HTR-8/SVneo (cell line): ENCODE data around the gene ZFYVE21.

ENCODE experiments used
- DNase-seq: peaks from one replicate; pipeline ENCODE4 v3.0.0; 2011; ENCODE audit warnings: low spot score, mixed read lengths; ENCODE audit not compliant: insufficient read length
- FAIRE-seq: peaks from 2 replicates; lab custom pipeline; 2011; peaks lifted over from hg19 to GRCh38; lab: Jason Lieb, UNC

ZFYVE21 gene

GRCh38 chr14:103719751-103720150 lies 4.1 kb downstream of the ZFYVE21 start:
- FAIRE-seq (no peak), DNase-seq (no peak)

GRCh38 chr14:103721334-103722120 lies 5.9 kb downstream of the ZFYVE21 start:
- no peak for DNase-seq
- no peak for FAIRE-seq

GRCh38 chr14:103723748-103724081 lies 8.1 kb downstream of the ZFYVE21 start:
- DNase-seq: no peak
- no peak for FAIRE-seq

GRCh38 chr14:103724116-103724515 lies 8.5 kb downstream of the ZFYVE21 start:
- no peak for FAIRE-seq
- DNase-seq: no peak

- DNase-seq (no peak), FAIRE-seq (no peak)
Observed at GRCh38 chr14:103725001-103725682, 9.5 kb downstream of the ZFYVE21 start.

- DNase-seq (no peak), FAIRE-seq (no peak)
Observed at GRCh38 chr14:103725739-103726395, 10.3 kb downstream of the ZFYVE21 start.

GRCh38 chr14:103726474-103726873 lies 10.9 kb downstream of the ZFYVE21 start:
- FAIRE-seq: no peak

GRCh38 chr14:103727313-103727980 lies 11.8 kb downstream of the ZFYVE21 start:
- no peak for DNase-seq
- FAIRE-seq: no peak

More at GRCh38 chr14:103726474-103726873, 10.9 kb downstream of the ZFYVE21 start:
- no peak for DNase-seq

GRCh38 chr14:103728141-103728540 lies 12.5 kb downstream of the ZFYVE21 start:
- DNase-seq (no peak), FAIRE-seq (no peak)

- FAIRE-seq: no peak
Observed at GRCh38 chr14:103728721-103729120, 13.1 kb downstream of the ZFYVE21 start.

GRCh38 chr14:103729496-103730448 lies 14.2 kb downstream of the ZFYVE21 start:
- FAIRE-seq (no peak), DNase-seq (no peak)

More at GRCh38 chr14:103728721-103729120, 13.1 kb downstream of the ZFYVE21 start:
- no peak for DNase-seq

- FAIRE-seq (no peak), DNase-seq (no peak)
Observed at GRCh38 chr14:103730490-103731035, 15.0 kb downstream of the ZFYVE21 start.

GRCh38 chr14:103731481-103731880 lies 15.9 kb downstream of the ZFYVE21 start:
- no peak for DNase-seq
- FAIRE-seq: no peak

- DNase-seq: no peak
- FAIRE-seq: no peak
Observed at GRCh38 chr14:103731916-103732867, 16.6 kb downstream of the ZFYVE21 start.

GRCh38 chr14:103732868-103733620 lies 17.4 kb downstream of the ZFYVE21 start:
- DNase-seq: no peak
- FAIRE-seq: no peak

- FAIRE-seq: no peak
- no peak for DNase-seq
Observed at GRCh38 chr14:103733651-103734050, 18.0 kb downstream of the ZFYVE21 start.

- FAIRE-seq (no peak), DNase-seq (no peak)
Observed at GRCh38 chr14:103734081-103734888, 18.7 kb downstream of the ZFYVE21 start.
